ENCODE results near the gene TBC1D8.
A peak's percentile ranks its signal among the peaks of the same experiment; 100 is the strongest.
"Not testable (repeated sequence)": the region's sequence is repeated elsewhere in the genome, so short reads cannot be mapped to it uniquely, and the experiment has no call there.

Gene TBC1D8

DNA sequence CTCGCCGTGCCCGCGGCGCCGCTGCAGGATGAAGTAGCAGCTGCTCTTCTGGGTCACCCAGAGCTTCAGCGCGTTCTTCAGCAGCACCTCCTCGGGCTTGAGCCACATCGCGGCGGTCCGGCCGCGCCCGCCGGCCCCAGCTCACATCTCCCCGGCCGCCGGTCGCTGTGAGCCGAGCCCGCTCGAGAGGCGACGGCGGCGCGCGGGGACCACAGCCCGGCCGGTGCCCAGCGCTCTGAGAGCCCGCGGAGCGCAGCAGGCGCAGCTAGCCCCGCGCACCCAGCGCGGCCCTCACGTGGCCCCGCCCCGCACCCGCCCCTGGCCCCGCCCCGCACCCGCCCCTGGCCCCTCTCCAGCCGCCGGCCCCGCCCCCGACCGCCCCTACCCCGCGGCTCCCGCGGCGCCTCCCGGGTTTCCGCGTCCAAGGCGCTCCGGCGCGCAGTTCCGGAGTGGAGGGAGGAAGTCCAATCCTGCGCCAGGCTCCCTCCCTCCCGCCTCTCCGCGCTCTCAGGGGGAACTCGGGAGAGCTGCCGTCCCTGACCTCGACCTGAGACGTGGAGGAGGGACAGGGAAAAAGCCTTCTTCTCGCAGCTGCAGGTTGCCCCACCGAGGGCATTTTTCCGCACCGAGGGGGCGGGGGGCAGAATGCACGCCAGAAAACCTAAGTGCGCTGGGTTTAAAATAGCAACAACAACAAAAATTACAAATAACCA is at the start of gene TBC1D8:
Gene TBC1D8, minus strand, starts transcription at position 237 of the 713 bp plus-strand sequence. Its CDS starts 129 bp downstream, at position 108.
- DNase-seq = peak; percentile 84

GRCh38 chr2:101200676-101201075 is 49.5 kb upstream of the TBC1D8 start:
- DNase-seq = no peak

DNA sequence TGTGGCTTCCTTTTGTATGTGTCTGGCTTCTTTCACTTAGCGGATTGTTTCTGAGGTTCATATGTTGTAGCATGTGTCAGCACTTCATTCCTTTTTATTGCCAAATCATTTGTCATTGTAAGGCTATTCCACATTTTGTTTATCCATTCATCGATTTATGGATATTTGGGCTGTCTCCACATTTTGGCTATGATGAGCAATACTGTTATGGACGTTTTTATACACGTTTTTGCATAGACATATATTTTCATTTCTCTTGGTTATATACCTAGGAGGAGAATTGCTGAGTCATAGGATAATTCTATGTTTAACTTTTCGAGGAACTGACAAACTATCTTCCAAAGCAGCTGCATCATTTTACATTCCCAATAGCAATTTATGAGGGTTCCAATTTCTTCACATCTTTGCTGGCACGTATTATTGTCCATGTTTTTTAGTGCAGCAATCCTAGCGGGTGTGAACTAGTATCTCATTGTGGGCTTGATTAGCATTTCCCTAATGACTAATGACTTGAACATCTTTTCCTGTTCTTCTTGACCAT is 48.1 kb upstream of the TBC1D8 start:
- DNase-seq = no peak

- no peak for DNase-seq
These were observed 46.6 kb upstream of the TBC1D8 start for GRCh38 chr2:101197814-101198213.

DNA sequence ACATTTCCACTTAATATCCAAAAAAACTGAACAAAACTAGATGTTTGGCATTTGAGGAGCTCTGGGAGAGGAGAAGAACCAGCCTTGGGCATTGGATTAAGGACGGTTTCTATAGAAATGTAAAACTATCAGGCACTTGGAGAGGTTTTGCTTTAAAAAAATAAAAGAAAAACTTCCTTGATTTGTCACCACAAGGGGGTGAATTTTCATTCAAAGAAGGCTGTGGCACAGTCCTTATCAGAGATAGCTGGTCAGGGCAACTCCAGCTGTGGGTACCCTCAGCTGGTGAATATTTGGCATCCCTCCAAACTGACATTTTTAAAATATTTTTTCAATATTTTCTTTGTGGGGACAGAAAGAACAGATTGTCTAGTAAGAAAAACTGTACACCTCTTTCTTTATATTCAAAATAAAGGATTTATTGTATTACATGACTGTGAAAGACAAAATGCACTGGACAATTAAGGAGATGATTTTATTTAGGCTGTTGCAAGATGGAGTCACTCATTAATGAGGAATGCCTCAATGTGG is 46.1 kb upstream of the TBC1D8 start:
- no peak for DNase-seq

DNA sequence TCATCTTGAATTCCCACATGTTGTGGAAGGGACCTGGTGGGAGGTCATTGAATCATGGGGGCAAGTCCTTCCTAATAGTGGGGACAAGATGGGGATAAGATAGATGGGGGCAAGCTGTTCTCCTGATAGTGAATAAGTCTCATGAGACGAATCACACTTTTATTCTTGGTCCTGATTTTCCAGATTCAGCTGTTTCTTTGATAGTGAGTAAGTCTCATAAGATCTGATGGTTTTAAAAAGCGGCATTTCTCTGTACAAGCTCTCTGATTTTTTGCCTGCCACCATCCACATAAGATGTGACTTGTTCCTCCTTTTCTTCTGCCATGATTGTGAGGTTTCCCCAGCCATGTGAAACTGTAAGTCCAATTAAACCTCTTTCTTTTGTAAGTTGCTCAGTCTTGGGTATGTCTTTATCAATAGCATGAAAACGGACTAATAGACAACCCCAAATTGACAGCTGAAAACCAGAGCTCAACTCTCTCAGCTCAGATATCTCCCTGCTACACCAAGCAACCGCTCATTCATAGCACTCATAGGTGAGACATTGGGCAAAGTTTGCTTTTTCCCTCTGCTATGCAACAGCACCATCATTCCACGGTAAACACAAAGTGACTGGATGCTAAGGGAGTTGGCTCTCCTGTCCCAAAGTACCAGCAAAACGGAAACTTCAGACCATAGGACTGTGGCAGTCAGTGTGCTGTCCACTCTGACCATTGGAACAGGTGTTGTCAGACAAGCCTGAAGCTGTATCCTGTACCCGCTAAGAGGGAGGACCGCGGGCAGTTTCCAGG is 44.9 kb upstream of the TBC1D8 start:
- DNase-seq = no peak

GRCh38 chr2:101193033-101193626 is 41.9 kb upstream of the TBC1D8 start:
- no peak for DNase-seq

GRCh38 chr2:101190747-101191516 is 39.8 kb upstream of the TBC1D8 start:
- DNase-seq = peak; percentile 94

GRCh38 chr2:101188683-101189405 is 37.7 kb upstream of the TBC1D8 start:
- DNase-seq = no peak

DNA sequence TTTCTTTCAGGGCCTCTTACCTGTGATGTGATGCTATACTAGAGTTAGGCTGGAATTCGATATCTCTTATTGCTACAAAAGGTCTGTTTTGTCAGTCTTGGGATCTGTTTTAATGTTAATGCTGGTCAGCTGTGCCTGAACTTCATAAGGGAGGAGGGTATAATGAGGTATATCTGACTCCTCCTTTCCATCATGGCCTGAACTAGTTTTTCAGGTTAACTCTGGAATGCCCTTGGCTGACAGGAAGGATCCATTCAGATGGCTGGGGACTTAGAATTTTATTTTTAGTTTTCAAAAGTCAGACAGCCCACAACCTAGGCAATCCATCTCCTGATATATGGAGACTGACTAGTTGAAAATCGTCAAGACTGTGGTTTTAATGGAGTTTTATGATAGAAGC is 35.9 kb upstream of the TBC1D8 start:
- DNase-seq = no peak

- DNase-seq = peak; percentile 47
These were observed 34.5 kb upstream of the TBC1D8 start for GRCh38 chr2:101185656-101186055.

DNA sequence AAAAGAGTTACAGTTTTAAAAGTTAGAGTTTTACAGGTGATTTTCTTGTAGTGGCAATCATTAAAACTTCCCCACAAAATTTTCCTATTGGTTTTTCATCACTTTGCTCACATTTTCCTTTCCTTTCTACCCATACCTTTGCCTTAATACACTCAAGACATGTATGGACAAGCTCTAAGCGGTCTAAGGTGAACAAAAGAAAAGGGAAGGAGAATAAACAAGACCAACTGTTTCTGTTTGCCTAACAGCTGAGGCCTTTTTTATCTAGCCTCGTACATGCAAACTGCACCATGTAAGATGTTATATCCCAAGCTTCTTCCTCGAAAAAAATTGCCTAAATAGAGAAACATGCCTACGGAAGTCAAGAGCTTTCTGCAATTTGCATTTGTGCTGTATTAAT is 33.9 kb upstream of the TBC1D8 start:
- peak; percentile 87 for DNase-seq

GRCh38 chr2:101179982-101180381 is 28.8 kb upstream of the TBC1D8 start:
- DNase-seq = no peak

DNA sequence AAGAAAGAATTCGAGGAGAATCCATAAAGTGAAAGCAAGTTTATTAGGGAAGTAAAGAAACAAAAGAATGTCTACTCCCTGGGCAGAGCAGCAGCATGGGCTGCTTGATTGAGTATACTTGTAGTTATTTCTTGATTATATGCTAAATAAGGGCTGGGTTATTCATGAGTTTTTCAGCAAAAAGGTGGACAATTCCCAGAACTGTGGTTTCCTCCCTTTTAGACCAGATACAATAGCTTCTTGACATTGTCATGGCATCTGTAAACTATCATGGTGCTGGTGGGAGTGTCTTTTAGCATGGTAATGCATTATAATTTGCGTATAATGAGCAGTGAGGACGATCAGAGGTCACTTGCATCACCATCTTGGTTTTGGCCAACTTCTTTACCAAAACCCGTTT is 25.6 kb upstream of the TBC1D8 start:
- DNase-seq = no peak

- no peak for DNase-seq
These were observed 24.8 kb upstream of the TBC1D8 start for GRCh38 chr2:101175991-101176390.

GRCh38 chr2:101173707-101174295 is 22.6 kb upstream of the TBC1D8 start:
- no peak for DNase-seq

DNA sequence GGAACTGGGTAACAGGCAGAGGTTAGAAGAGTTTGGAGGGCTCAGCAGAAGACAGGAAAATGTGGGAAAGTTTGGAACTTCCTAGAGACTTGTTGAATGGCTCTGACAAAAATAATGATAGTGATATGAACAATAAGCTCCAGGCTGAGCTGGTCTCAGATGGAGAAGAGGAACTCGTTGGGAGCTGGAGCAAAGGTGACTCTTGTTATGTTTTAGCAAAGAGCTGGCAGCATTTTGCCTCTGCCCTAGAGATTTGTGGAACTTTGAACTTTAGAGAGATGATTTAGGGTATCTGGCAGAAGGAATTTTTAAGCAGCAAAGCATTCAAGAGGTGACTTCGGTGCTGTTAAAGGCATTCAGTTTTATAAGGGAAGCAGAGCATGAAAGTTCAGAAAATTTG is 18.6 kb upstream of the TBC1D8 start:
- not testable (repeated sequence) for DNase-seq

GRCh38 chr2:101168706-101169105 is 17.5 kb upstream of the TBC1D8 start:
- DNase-seq = no peak

DNA sequence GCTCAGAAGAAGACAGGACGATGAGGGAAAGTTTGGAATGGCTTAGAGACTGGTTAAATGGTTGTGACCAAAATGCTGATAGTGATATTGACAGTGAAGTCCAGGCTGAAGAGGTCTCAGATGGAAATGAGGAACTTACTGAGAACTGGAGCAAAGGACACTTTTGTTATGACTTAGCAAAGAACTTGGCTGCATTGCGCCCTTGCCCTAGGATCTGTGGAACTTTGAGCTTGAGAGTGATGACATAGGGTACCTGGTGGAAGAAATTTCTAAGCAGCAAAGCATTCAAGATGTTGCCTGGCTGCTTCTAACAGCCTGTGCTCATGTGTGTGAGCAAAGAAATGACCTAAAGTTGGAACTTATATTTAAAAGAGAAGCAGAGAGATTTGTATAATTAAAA is 16.4 kb upstream of the TBC1D8 start:
- DNase-seq = not testable (repeated sequence)

- no peak for DNase-seq
These were observed 12.8 kb upstream of the TBC1D8 start for GRCh38 chr2:101164021-101164420.

DNA sequence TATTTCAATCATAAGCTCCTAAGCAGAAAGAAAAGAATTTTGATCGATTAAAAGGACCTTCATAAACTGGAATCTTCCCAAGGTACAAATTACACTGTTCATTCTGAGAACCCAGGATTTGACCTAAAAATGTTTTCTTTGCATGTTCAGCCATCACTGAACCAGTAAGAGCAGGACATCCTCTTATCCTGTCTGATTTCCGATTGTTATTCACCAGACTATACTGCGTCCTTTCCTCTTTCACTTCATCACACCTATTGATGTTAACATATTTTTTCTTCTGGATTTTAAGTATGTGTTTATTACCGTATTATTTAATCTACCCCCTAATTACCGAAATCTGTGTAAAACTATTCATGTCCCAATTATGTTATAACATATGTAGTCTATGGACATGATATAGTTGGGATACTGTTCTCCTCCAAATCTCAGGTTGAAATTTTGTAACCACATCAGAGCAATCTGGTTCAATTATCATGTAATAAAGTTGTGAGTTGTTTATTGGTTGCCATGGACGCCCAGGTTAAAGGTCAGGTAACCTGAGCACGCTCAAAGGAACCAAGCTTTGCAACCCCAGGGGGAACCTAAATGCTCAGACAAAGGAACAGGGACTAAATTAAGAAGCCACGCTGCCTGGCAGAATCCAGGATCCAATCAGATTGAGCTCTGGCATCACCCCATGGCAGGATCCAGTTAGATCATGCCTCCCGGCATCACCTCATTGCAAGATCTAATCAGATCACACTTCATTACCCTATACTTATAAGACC is 11.6 kb upstream of the TBC1D8 start:
- DNase-seq = peak; percentile 50
